CD1c-positive myeloid dendritic cell (primary cell): Measurements from ENCODE around the gene AUTS2.

Experiments
- DNase-seq: peaks from one replicate; pipeline ENCODE4 v3.0.0-alpha.2; 2016; ENCODE audit errors: extremely low spot score

AUTS2 gene

GRCh38 chr7:70777251-70777650, 1179.0 kb downstream of the AUTS2 start:
- DNase-seq: no peak

DNA sequence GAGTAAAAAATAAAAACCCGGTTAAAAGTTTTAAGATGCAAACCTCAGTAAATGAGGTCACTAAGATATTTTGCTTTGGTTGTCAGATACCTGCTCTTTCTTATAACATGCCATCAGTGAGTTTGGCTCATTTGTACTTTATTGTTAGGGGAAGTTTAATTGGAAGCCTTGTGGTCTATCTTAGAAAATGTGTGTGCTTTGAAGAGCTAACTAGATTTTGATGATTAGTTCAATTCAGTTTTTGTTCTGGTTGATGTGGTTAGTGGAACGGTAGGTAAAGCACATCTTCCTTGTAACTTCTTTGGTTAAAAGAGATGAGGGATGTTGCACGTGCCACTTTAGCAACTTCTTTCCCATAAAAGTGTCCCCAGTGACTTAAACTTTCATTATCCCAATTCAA, 1180.3 kb downstream of the AUTS2 start:
- no peak for DNase-seq

DNA sequence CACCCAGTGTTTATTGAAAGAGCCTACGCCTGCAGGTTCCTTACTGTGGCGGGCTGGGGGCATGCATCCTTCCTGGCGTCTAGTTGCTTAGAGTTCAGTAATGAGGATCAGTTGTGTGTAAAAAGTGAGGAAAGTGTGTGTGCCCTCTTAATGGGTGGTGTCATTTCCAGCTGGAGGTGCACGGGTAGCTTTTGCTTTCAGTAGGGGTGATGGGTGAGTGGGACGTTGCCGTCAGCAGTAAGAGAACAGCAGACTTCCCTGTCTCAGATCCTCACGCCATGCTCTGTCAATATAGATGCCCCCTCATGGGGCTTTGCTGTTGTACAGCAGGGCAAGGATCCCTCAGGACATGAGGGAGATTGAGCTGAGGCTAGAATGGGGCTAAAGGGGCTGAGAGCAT, 1181.0 kb downstream of the AUTS2 start:
- DNase-seq: no peak

DNA sequence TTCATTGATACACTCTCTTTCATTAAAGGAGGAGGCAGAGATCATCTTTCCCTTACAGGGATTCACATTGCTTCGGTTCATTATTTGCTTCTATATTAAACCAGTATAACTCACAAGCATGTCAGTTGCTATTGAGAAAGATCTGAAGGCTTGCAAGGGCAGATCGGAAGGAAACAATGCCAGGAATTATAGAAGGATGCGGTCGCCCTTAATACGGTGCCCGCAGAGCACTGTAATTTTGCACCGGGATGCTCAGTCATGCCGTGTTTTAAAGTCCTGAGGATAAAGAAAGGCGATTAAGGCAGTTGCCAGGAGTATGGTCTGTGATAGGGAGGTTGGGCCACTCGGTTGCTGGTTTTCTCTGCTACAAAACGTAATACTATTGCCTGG, 1183.6 kb downstream of the AUTS2 start:
- no peak for DNase-seq

- DNase-seq: no peak
These were observed 1184.5 kb downstream of the AUTS2 start for GRCh38 chr7:70782796-70783195.

DNA sequence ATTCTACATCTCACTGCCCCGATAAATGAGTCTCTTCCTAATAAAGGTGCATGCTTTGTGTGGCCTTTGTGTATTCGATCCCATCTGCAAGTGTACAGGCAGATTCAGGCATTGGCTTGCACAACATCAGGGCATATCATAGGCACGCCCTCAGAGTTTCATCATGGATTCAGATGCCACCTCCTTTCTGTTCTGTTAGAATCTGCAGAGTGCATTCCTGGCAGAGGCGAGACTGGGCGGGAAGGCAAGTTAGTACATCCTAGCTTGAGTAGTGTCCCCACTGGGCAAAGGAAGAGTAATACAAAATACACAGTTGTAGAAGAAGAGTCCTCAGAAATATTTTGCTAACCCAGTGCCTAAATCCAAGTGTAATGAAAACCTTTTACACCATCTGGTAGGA, 1187.2 kb downstream of the AUTS2 start:
- DNase-seq: no peak

- no peak for DNase-seq
These were observed 1187.8 kb downstream of the AUTS2 start for GRCh38 chr7:70786076-70786475.

DNA sequence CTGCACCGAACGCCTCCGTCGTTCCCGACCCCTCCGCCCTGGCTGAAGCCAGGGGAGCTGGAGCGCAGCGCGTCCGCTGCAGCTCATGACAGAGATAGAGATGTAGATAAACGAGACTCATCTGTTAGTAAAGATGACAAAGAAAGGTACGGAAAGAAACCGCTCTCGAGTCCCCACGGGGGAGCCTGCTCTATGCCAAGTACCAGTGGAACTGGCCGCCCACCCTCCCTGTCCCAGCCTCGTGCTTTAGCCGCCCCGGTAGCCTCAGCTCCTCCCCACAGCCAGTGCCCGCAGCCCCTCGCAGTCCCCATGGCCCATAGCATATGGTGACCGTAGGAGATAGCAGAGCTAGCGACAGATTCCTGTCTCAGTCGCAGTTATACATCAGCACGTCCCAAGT, 1189.0 kb downstream of the AUTS2 start:
- DNase-seq: no peak

DNA sequence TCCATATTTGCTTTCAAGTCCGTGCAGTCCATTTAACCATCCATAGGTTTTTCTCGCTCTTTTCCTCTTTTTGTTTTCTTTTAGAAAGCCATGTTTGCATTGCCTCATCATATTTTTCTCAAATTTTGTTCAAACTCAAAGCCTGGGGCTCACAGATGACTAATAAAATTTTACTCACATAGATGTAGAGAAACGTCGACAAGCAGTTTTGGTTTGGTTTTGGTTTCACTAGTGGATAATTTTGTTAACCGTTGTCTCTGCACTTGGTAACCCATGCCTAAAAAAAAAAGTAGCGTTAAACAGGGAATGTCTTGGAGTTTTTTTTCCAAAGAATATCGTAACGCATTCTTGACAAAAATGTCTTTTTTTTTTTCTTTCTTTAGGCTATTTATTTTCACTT, 1189.5 kb downstream of the AUTS2 start:
- DNase-seq: no peak

DNA sequence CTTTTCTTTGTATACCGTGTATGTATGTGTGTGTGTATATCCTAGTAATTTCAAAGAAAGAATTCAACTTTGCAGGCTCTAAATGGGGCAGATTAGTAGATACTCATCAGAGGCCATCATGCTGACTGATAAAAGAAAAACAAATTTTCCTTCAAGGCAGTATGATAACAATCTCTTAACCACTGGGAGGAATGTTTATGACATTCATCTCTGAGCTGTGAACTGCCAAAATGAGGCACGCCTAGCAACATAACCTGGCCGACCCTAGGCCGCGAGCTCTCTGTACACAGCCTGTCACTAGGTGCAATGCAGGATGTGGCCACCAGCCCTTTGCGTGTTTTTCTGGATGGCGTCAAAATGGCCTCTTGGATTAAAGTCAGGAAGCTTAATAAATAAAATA, 1190.0 kb downstream of the AUTS2 start:
- DNase-seq: no peak

DNA sequence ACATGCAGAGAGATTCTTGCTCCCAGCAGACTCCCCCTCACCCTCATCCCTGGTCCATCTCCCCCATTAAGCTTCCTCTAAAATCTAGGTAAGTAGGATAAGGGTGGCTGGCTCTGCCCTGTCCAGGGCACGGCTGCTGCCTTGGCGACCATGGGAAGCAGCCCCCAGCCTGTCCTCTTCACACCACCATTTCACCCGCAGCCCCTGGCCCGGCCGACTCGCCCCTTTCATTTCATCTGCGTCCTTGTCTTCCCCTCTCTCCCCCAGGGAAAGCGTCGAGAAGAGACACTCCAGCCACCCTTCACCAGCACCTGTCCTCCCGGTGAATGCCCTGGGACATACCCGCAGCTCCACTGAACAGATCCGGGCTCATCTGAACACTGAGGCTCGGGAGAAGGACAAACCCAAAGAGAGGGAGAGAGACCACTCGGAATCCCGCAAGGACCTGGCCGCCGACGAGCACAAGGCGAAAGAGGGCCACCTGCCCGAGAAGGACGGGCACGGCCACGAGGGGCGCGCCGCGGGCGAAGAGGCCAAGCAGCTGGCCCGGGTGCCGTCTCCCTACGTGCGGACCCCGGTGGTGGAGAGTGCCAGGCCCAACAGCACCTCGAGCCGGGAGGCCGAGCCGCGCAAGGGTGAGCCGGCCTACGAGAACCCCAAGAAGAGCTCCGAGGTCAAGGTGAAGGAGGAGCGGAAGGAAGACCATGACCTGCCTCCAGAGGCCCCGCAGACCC, 1191.4 kb downstream of the AUTS2 start:
- DNase-seq: no peak

DNA sequence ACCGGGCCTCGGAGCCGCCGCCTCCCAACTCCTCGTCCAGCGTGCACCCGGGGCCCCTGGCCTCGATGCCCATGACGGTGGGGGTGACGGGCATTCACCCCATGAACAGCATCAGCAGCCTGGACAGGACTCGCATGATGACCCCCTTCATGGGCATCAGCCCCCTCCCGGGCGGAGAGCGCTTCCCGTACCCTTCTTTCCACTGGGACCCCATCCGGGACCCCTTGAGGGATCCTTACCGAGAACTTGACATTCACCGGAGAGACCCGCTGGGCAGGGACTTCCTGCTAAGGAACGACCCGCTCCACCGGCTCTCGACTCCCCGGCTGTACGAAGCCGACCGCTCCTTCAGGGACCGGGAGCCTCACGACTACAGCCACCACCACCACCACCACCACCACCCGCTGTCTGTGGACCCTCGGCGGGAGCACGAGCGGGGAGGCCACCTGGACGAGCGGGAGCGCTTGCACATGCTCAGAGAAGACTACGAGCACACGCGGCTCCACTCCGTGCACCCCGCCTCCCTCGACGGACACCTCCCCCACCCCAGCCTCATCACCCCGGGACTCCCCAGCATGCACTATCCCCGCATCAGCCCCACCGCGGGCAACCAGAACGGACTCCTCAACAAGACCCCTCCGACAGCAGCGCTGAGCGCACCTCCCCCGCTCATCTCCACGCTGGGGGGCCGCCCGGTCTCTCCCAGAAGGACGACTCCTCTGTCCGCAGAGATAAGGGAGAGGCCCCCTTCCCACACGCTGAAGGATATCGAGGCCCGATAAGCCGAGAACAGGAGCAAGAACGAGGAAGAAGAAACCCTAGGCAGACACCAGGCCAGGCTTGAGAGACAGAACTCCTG, 1192.2 kb downstream of the AUTS2 start:
- DNase-seq: no peak

- no peak for DNase-seq
These were observed 1193.1 kb downstream of the AUTS2 start for GRCh38 chr7:70791341-70791740.

DNA sequence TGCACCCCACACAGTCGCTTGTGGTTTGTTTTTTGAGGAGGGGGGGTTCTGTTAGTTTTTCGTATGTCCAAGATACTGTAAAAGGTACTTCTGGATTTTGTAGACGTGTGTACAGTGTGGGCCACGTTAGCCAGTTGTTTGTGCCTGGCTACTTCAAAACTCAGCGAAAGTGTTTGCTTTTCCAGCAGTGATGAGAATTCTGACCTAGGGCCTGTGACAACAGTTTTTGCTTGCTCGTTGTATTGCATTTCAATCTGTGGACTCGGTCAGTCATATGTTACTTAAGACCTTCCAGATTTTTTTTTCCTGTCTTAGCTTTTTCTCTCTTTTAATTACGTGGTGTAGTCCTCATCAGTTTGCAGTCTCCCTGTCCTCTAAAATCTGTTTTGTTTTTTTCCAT, 1194.8 kb downstream of the AUTS2 start:
- no peak for DNase-seq

- DNase-seq: no peak
These were observed 1195.5 kb downstream of the AUTS2 start for GRCh38 chr7:70793821-70794220.

- DNase-seq: no peak
These were observed 1196.7 kb downstream of the AUTS2 start for GRCh38 chr7:70794962-70795361.

DNA sequence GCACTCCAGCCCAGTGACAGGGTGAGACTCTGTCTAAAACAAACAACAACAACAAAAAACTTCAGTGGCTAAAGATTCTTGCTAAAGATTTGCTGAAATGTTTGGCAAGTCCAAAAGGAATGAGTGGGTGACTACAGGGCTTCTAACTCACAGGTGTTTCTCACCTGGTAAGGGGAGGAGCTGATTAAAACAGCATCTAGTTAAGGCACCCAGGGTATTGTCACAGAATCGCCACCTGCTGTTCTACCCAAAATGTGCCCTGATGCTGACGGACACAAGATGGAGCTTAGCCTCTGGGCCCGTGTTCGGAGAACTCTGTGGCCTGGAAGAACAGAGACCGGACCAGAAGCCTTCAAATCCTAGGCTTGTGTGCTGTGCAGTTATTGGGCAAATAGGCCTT, 1197.7 kb downstream of the AUTS2 start:
- DNase-seq: no peak

DNA sequence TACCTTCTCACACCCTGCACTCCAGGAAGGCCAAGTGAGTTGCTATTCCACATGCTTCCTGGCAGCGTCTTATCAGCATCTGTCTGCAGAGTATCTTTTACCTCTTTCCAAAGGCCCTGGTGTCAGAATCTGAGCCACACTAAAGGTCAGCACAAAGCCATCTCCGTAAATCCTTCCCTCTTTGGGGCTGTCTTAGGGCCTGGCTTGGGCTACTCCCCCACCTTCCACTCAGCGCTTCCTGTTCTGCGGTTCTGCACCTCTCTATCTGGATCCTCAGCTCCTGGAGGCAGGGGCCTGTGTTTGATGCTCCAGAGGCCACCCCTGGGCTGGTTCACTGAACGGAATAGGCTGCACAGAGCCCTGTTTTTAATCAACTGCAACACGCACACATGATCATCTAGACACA, 1198.8 kb downstream of the AUTS2 start:
- no peak for DNase-seq

DNA sequence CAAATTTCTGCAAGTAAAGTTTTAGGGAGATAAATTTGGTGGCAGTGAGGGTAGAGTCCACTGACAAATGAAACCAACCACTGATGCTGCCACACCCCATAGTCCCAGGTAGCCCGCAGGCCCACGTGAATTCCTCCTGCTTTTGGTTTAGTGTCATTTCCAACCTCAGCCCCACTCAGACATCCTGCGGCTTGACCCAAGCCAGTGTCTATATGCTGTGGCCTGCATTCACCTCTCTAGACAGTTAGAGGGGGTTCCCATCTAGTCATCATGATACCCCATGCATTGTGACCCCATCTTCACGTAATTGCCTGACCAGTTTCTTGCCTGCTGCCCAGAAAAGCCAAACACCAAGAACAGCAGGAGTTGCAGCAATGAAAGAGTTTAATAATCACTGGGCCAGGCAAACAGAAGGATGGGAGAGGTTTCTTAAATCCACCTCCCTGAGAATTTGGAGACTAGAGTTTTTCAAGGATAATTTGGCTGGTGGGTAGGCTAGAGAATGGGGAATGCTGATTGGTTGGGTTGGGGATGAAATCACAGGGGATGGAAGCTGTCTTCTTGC, 1201.6 kb downstream of the AUTS2 start:
- no peak for DNase-seq

DNA sequence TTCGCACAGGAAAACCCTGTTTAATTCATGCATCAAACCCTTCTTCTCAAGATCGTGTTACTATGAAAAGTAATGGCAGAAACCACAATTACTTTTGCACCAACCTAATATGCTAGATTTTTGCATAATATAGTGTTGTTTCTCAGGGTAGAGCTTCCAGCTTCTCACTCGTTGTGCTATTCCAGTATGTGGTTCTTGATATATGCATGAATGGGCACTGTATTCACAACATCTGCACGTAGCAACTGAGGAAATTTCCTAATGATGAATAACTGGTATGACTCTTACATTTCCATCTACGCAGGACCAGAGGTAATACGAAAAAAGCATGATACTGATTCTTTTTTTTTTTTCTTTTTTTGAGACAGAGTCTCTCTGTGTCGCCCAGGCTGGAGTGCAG, 1207.1 kb downstream of the AUTS2 start:
- DNase-seq: no peak

GRCh38 chr7:70807650-70808049, 1209.4 kb downstream of the AUTS2 start:
- no peak for DNase-seq

- no peak for DNase-seq
These were observed 1210.6 kb downstream of the AUTS2 start for GRCh38 chr7:70808876-70809275.

- DNase-seq: no peak
These were observed 1212.4 kb downstream of the AUTS2 start for GRCh38 chr7:70810558-70811139.
